ENCODE measurements around the gene GPR137.

GPR137 gene

DNA sequence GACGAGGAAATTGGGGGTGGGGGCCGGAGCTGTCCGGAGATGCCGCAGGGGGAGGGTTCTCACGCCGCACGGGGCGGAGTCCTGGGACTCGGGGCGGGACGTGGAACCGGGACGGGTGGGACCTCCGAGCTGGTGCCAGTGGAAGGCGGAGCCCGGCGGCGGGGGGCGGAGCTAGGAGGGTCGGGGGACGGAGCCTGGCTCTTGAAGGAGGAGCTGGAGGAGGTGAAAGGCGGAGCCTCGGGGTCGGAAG lies 44.5 kb upstream of the GPR137 start:
- TF ChIP-seq, protein P1, sequence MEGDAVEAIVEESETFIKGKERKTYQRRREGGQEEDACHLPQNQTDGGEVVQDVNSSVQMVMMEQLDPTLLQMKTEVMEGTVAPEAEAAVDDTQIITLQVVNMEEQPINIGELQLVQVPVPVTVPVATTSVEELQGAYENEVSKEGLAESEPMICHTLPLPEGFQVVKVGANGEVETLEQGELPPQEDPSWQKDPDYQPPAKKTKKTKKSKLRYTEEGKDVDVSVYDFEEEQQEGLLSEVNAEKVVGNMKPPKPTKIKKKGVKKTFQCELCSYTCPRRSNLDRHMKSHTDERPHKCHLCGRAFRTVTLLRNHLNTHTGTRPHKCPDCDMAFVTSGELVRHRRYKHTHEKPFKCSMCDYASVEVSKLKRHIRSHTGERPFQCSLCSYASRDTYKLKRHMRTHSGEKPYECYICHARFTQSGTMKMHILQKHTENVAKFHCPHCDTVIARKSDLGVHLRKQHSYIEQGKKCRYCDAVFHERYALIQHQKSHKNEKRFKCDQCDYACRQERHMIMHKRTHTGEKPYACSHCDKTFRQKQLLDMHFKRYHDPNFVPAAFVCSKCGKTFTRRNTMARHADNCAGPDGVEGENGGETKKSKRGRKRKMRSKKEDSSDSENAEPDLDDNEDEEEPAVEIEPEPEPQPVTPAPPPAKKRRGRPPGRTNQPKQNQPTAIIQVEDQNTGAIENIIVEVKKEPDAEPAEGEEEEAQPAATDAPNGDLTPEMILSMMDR (IDR thresholded peaks at IDR 0.05; ENCODE audit: low read depth, low read length, missing control alignments): no peak
- peak overlapping the region; percentile 92 for H3K4me3 ChIP-seq (ENCODE audit: low read depth, low read length)
- in situ Hi-C loops (cut with HindIII; ENCODE audit: low sequenced_read_pairs): no loop called here
- peak; percentile 97 for DNase-seq (ENCODE audit: low read depth)

- TF ChIP-seq, protein P1 (IDR thresholded peaks at IDR 0.05; ENCODE audit: low read depth, low read length, missing control alignments): no peak
- in situ Hi-C loops (cut with HindIII; ENCODE audit: low sequenced_read_pairs): no loop called here
- DNase-seq (ENCODE audit: low read depth): no peak
- peak overlapping the region; percentile 92 for H3K4me3 ChIP-seq (ENCODE audit: low read depth, low read length)
These were observed 43.9 kb upstream of the GPR137 start for GRCh38 chr11:64241491-64242374.

GRCh38 chr11:64243236-64243854 lies 42.3 kb upstream of the GPR137 start:
- no peak for DNase-seq (ENCODE audit: low read depth)
- in situ Hi-C loops (cut with HindIII; ENCODE audit: low sequenced_read_pairs): no loop called here
- H3K4me3 ChIP-seq (ENCODE audit: low read depth, low read length): no peak overlapping the region
- TF ChIP-seq, protein P1 (IDR thresholded peaks at IDR 0.05; ENCODE audit: low read depth, low read length, missing control alignments): no peak

- no peak for DNase-seq (ENCODE audit: low read depth)
- in situ Hi-C loops (cut with HindIII; ENCODE audit: low sequenced_read_pairs): no loop called here
- TF ChIP-seq, protein P1 (IDR thresholded peaks at IDR 0.05; ENCODE audit: low read depth, low read length, missing control alignments): no peak
- H3K4me3 ChIP-seq (ENCODE audit: low read depth, low read length): no peak overlapping the region
These were observed 41.5 kb upstream of the GPR137 start for GRCh38 chr11:64244107-64244506.

GRCh38 chr11:64244966-64245365 lies 40.7 kb upstream of the GPR137 start:
- in situ Hi-C loops (cut with HindIII; ENCODE audit: low sequenced_read_pairs): no loop called here

DNA sequence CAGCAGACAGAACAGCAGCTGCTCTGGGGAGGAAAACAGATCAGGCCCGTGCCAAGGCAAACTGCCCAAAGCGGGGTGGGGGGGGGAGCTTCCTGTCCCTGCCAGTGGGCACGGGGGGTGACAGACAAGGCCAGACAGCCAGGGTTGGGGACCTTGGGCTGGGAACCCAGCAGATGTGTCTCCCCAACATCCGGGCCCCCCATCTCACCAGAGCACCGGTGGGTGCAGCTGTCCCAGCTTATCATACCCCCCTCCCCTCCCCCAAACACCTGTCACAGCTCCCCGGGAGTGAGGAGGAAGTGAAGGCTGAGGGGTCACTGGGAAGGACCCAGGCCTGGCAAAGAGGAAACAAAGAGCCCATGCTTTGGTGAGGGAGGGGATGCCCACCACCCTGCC lies 40.2 kb upstream of the GPR137 start:
- in situ Hi-C loops (cut with HindIII; ENCODE audit: low sequenced_read_pairs): no loop called here
- TF ChIP-seq, protein P1 (IDR thresholded peaks at IDR 0.05; ENCODE audit: low read depth, low read length, missing control alignments): no peak
- peak overlapping the region; percentile 71 for H3K4me3 ChIP-seq (ENCODE audit: low read depth, low read length)
- DNase-seq (ENCODE audit: low read depth): no peak

More at GRCh38 chr11:64244966-64245365, 40.7 kb upstream of the GPR137 start:
- TF ChIP-seq, protein P1 (IDR thresholded peaks at IDR 0.05; ENCODE audit: low read depth, low read length, missing control alignments): no peak
- DNase-seq (ENCODE audit: low read depth): no peak
- H3K4me3 ChIP-seq (ENCODE audit: low read depth, low read length): peak overlapping the region; percentile 71
